ENCODE data around the gene FGD6.
"Not testable (repeated sequence)": the region's sequence is repeated elsewhere in the genome, so short reads cannot be mapped to it uniquely, and the experiment has no call there.

Gene FGD6

GRCh38 chr12:95203487-95204030 is 13.7 kb downstream of the FGD6 start:
- DNase-seq (ENCODE audit: low read depth): no peak
- H3K4me3 ChIP-seq (ENCODE audit: low read depth, low read length): no peak overlapping the region
- TF ChIP-seq CTCF (IDR thresholded peaks at IDR 0.05; ENCODE audit: low read depth, low read length, missing control alignments): no peak
- in situ Hi-C loops (cut with HindIII; ENCODE audit: low sequenced_read_pairs): no loop called here

DNA sequence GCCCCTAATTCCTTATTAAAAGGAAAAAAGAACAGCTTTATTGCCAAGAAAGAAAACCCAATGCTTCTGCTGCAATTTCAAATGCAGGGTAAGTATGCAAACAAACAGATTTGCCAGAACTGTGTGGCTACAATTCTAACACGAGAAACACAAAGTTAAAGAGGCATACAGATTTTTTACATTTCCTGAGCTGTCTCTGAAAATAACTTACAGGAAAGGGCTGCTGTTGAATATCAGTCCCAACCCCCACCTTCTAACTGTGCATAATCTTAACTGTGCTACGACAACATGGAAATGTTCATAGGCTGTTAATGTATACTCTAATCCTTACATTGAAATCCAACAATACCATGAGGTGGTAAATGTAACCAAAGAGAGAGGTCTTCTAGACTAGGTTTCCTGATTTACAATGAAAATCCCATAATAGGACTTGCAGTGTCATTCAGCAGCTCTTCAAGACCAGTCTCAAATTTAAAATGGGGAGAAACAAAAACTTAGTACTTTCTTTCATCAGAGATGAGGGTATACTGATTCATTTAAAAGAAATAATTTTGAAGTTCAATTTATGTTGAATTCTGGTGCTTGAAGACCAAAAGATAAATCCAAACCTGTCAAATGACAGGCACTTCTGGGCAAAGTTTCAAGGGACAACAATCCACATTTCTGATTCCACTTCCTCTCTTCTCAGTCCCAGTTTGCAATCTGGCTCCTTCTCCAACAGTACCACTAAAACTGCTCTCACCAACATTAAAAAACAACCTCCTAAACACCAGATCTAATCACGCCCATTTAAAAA is 14.4 kb downstream of the FGD6 start:
- in situ Hi-C loops (cut with HindIII; ENCODE audit: low sequenced_read_pairs): no loop called here
- no peak for DNase-seq (ENCODE audit: low read depth)
- H3K4me3 ChIP-seq (ENCODE audit: low read depth, low read length): no peak overlapping the region
- TF ChIP-seq CTCF (IDR thresholded peaks at IDR 0.05; ENCODE audit: low read depth, low read length, missing control alignments): no peak

GRCh38 chr12:95201056-95201670 is 16.1 kb downstream of the FGD6 start:
- no peak for TF ChIP-seq CTCF (IDR thresholded peaks at IDR 0.05; ENCODE audit: low read depth, low read length, missing control alignments)
- no peak for DNase-seq (ENCODE audit: low read depth)
- in situ Hi-C loops (cut with HindIII; ENCODE audit: low sequenced_read_pairs): no loop called here
- H3K4me3 ChIP-seq (ENCODE audit: low read depth, low read length): no peak overlapping the region

DNA sequence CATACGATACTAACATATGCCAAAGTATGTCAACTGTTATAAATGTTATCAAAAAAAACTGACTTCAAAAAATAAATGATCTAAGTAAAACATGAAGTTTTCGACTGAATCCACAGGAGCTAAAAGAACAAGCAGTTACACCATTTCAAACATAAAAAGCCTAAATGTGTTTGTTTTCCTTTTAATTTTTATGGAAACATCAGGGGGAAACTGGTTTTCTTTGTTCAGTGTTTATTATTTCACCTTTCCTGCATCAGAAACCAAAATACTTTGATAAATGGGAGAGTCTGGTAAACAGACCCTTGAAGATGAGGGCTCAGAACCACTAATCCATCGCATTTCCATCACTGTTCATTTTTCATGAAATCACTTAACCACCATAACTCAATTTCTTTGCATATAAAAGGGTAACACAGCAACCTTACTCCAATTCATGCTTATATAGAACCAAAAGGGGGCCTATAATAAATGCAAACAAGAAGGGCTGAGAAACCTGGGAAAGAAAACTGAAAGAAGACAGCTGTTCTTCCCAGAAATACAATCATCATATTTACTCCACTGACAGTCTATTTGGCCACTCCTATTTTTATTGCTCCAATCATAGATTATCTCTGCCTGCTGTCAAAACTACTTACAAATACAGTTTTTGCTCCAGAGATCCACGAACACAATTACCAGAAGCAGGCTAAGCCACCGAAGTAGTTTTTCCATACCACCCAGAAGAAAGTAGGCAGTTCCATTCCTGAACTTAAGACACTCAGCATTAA is 17.0 kb downstream of the FGD6 start:
- no peak overlapping the region for H3K4me3 ChIP-seq (ENCODE audit: low read depth, low read length)
- no peak for DNase-seq (ENCODE audit: low read depth)
- in situ Hi-C loops (cut with HindIII; ENCODE audit: low sequenced_read_pairs): no loop called here
- TF ChIP-seq CTCF (IDR thresholded peaks at IDR 0.05; ENCODE audit: low read depth, low read length, missing control alignments): no peak

GRCh38 chr12:95198914-95199313 is 18.4 kb downstream of the FGD6 start:
- DNase-seq (ENCODE audit: low read depth): no peak
- H3K4me3 ChIP-seq (ENCODE audit: low read depth, low read length): no peak overlapping the region
- no peak for TF ChIP-seq CTCF (IDR thresholded peaks at IDR 0.05; ENCODE audit: low read depth, low read length, missing control alignments)
- in situ Hi-C loops (cut with HindIII; ENCODE audit: low sequenced_read_pairs): no loop called here

DNA sequence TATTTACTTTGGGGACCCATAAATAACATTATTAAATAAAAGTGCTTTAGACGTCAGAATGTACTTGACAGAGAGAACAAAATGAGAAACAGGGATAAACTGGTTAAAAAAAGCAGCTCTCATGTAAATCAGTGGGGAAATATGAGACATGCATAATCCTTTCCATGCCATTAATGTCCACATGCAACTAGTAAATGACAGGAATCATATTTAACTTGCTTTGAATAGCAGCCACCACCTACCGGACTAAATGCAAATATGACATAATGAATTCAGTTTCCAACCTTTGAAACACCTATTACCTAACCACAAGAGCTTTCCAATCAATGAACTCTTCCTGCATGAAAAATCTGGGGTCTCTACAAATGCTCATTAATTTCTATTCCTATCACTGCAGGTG is 19.6 kb downstream of the FGD6 start:
- no peak overlapping the region for H3K4me3 ChIP-seq (ENCODE audit: low read depth, low read length)
- no peak for DNase-seq (ENCODE audit: low read depth)
- in situ Hi-C loops (cut with HindIII; ENCODE audit: low sequenced_read_pairs): no loop called here
- TF ChIP-seq CTCF (IDR thresholded peaks at IDR 0.05; ENCODE audit: low read depth, low read length, missing control alignments): no peak

- DNase-seq (ENCODE audit: low read depth); H3K4me3 ChIP-seq (ENCODE audit: low read depth, low read length); in situ Hi-C loops (cut with HindIII; ENCODE audit: low sequenced_read_pairs): not testable (repeated sequence)
Measured at GRCh38 chr12:95196875-95197569, 20.2 kb downstream of the FGD6 start.
